GM12864 (cell line): ENCODE data around the gene GIPR.

Experiments
- DNase-seq: peaks from one replicate; pipeline ENCODE4 v3.0.0-alpha.2; 2011; ENCODE audit warnings: low read depth
- H3K4me3 ChIP-seq: 2 replicates; pipeline ENCODE4 v1.5.1; 2011; ENCODE audit warnings: mild to moderate bottlenecking, low read depth, low read length, control low read depth
- TF ChIP-seq, protein P1 (sequence below): IDR thresholded peaks from 2 replicates; pipeline ENCODE4 v1.5.1; 2011; ENCODE audit warnings: low read depth, mild to moderate bottlenecking, moderate library complexity, low read length, control low read depth, inconsistent platforms; ENCODE audit errors: missing control alignments

Gene GIPR

GRCh38 chr19:45729800-45730290, 61.8 kb downstream of the GIPR start:
- TF ChIP-seq, protein P1, sequence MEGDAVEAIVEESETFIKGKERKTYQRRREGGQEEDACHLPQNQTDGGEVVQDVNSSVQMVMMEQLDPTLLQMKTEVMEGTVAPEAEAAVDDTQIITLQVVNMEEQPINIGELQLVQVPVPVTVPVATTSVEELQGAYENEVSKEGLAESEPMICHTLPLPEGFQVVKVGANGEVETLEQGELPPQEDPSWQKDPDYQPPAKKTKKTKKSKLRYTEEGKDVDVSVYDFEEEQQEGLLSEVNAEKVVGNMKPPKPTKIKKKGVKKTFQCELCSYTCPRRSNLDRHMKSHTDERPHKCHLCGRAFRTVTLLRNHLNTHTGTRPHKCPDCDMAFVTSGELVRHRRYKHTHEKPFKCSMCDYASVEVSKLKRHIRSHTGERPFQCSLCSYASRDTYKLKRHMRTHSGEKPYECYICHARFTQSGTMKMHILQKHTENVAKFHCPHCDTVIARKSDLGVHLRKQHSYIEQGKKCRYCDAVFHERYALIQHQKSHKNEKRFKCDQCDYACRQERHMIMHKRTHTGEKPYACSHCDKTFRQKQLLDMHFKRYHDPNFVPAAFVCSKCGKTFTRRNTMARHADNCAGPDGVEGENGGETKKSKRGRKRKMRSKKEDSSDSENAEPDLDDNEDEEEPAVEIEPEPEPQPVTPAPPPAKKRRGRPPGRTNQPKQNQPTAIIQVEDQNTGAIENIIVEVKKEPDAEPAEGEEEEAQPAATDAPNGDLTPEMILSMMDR, result no peak
- H3K4me3 ChIP-seq, result peak overlapping the region; percentile 83
- DNase-seq, result no peak

DNA sequence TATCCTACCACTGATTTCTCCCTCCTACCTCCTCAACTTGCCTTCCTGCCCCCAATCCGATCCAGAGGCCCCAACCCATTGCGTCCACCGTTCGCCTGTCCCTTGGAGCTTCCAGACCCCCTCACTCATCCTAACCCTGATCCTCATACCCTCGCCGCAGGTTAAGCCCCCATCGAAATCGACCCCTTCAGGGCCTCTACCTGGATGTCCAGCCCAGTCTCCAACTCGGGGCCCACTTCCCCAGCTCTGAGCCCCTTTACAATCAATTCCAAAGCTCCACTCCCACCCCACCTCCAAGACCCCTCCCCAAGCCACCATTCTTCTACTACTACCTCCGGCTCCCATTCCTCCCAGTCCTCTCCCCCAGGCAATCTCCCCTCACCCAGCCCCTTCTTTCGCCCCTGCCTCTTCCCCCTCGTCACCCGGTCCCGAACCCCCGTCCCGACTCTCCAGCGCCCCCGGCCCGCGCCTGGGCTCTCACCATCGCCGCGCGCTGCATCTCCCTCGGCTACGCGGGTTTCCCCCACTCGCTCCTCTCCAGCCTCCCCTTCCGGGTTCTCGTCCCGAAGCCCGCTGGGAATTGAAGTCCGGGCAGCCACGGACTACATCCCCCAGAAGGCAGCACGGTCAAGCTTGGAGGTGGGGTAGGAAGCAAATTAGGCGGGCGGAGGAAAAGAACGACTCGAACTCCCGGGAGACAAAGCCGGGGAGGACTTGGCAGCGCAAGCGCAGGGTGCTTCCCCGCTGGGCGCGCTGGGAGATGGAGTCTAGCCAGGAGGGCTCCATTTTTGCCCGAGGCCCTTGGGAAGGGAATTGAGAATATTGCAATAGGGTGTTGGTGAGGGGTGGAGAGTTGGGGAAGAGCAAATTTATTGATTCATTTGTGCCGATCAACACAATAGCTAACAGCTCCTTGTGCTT, 62.6 kb downstream of the GIPR start, which contains the start of gene FBXO46:
Gene FBXO46 (minus strand): TSS at position 529 of the 921 bp plus-strand sequence. CDS start 17,401 bp downstream, outside the sequence.
- H3K4me3 ChIP-seq, result peak within 1 kb of the TSS; percentile 83
- TF ChIP-seq, protein P1, result peak; percentile 9
- DNase-seq, result peak; percentile 94
